HEK293T (cell line): Measurements from ENCODE around the gene SLC35G3.

Experiments
- BHLHE40 ChIP-seq: fragments of 450-650 bp; IDR thresholded peaks from 2 replicates; pipeline ENCODE4 v1.6.1; 2016; ENCODE audit warnings: mild to moderate bottlenecking, moderate library complexity, borderline replicate concordance
- FOXA1 ChIP-seq: fragments of 450-650 bp; IDR thresholded peaks from 2 replicates; pipeline ENCODE4 v1.6.1; 2016; ENCODE audit warnings: mild to moderate bottlenecking
- NFRKB ChIP-seq: fragments of 450-650 bp; IDR thresholded peaks from 2 replicates; pipeline ENCODE4 v1.6.1; 2016; ENCODE audit warnings: mild to moderate bottlenecking, moderate library complexity
- ZNF384 ChIP-seq: fragments of 450-650 bp; IDR thresholded peaks from 2 replicates; pipeline ENCODE4 v1.6.1; 2016

DNA sequence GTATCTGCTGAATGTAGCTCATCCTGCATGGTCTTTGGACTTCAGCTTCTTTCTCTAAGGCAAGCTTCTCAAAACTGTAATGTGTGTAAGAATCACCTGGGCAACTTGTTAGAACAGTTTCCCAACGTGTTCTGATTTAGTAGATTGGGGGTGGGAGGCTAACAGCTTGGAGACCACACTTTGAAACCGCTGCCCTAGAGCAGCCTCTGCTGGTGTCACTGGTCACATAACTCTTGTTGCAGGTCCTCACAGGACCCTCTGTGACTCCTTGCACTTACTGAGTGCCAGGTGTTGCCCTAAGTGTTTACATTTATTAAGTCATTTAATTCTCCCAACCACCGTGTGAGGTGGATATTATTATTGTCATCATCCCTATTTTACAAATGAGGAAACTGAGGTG, 9.9 kb downstream of the SLC35G3 start:
- TF ChIP-seq ZNF384: no peak
- no peak for TF ChIP-seq BHLHE40
- no peak for TF ChIP-seq FOXA1
- TF ChIP-seq NFRKB: no peak
